Measurements from ENCODE around the gene LRRC70. TPM values are rescaled to one million over a fixed set of nuclear protein-coding genes. Genes with fewer than 3 reads are reported as not detected.
"Not testable (repeated sequence)": the region's sequence is repeated elsewhere in the genome, so short reads cannot be mapped to it uniquely, and the experiment has no call there.

Gene LRRC70
- total RNA-seq, 1 donor from 2014 or later: 1.1 TPM

GRCh38 chr5:62560786-62561185, 17.8 kb upstream of the LRRC70 start:
- H3K27me3 Mint-ChIP-seq (ENCODE audit: low read depth): no peaks in the 10 kb centered on the region
- H3K9me3 Mint-ChIP-seq: peaks cover 5% of the 10 kb centered on the region
- DNase-seq (ENCODE audit: low spot score): no peak
- no peaks in the 10 kb centered on the region for H3K4me1 Mint-ChIP-seq (ENCODE audit: low read depth)
- H3K27ac Mint-ChIP-seq: no peak overlapping the region
- no peak overlapping the region for H3K4me3 Mint-ChIP-seq (ENCODE audit: low read depth)
- intact Hi-C loops (cut with micrococcal nuclease): no loop called here
- H3K36me3 Mint-ChIP-seq (ENCODE audit: low read depth): peaks cover 26% of the 10 kb centered on the region

- Mint-ChIP-seq H3K9me3 (peaks cover 13% of the 10 kb centered on the region), H3K27ac (no peak overlapping the region), H3K36me3 (ENCODE audit: low read depth) (peaks cover 36% of the 10 kb centered on the region), H3K4me3 (ENCODE audit: low read depth) (no peak overlapping the region), H3K4me1 (ENCODE audit: low read depth) (no peaks in the 10 kb centered on the region), H3K27me3 (ENCODE audit: low read depth) (no peaks in the 10 kb centered on the region)
- no peak for DNase-seq (ENCODE audit: low spot score)
- intact Hi-C loops (cut with micrococcal nuclease): no loop called here
These were observed 16.7 kb upstream of the LRRC70 start for GRCh38 chr5:62561896-62562295.

- no peak for DNase-seq (ENCODE audit: low spot score)
- H3K4me3 Mint-ChIP-seq (ENCODE audit: low read depth): no peak overlapping the region
- H3K27ac Mint-ChIP-seq: no peak overlapping the region
- peaks cover 21% of the 10 kb centered on the region for H3K9me3 Mint-ChIP-seq
- no peaks in the 10 kb centered on the region for H3K27me3 Mint-ChIP-seq (ENCODE audit: low read depth)
- peaks cover 42% of the 10 kb centered on the region for H3K36me3 Mint-ChIP-seq (ENCODE audit: low read depth)
- intact Hi-C loops (cut with micrococcal nuclease): no loop called here
- no peaks in the 10 kb centered on the region for H3K4me1 Mint-ChIP-seq (ENCODE audit: low read depth)
These were observed 15.8 kb upstream of the LRRC70 start for GRCh38 chr5:62562867-62563266.

- H3K27ac Mint-ChIP-seq: no peak overlapping the region
- H3K36me3 Mint-ChIP-seq (ENCODE audit: low read depth): peaks cover 52% of the 10 kb centered on the region
- no peak for DNase-seq (ENCODE audit: low spot score)
- intact Hi-C loops (cut with micrococcal nuclease): no loop called here
- H3K27me3 Mint-ChIP-seq (ENCODE audit: low read depth): no peaks in the 10 kb centered on the region
- peaks cover 2% of the 10 kb centered on the region for H3K4me1 Mint-ChIP-seq (ENCODE audit: low read depth)
- H3K9me3 Mint-ChIP-seq: peaks cover 32% of the 10 kb centered on the region
- no peak overlapping the region for H3K4me3 Mint-ChIP-seq (ENCODE audit: low read depth)
These were observed 14.5 kb upstream of the LRRC70 start for GRCh38 chr5:62564101-62564500.

DNA sequence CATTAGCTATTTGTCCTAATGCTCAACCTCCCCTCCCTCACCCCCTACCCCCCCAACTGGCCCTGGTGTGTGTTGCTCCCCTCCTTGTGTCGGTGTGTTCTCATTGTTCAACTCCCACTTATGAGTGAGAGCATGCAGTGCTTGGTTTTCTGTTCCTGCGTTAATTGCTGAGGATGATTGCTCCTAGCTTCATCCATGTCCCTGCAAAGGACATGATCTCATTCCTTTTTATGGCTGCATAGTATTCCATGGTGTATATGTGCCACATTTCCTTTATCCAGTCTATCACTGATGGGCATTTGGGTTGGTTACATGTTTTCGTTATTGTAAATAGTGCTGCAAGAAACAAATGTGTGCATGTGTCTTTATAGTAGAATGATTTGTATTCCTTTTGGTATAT, 12.9 kb upstream of the LRRC70 start:
- H3K27ac Mint-ChIP-seq; intact Hi-C loops (cut with micrococcal nuclease); H3K27me3 Mint-ChIP-seq (ENCODE audit: low read depth); DNase-seq (ENCODE audit: low spot score); H3K4me3 Mint-ChIP-seq (ENCODE audit: low read depth): not testable (repeated sequence)
- Mint-ChIP-seq H3K36me3 (ENCODE audit: low read depth) (peaks cover 59% of the 10 kb centered on the region), H3K4me1 (ENCODE audit: low read depth) (peaks cover 10% of the 10 kb centered on the region), H3K9me3 (peaks cover 35% of the 10 kb centered on the region)

- DNase-seq (ENCODE audit: low spot score): no peak
- no peak overlapping the region for H3K27ac Mint-ChIP-seq
- H3K4me3 Mint-ChIP-seq (ENCODE audit: low read depth): no peak overlapping the region
- intact Hi-C loops (cut with micrococcal nuclease): no loop called here
- H3K36me3 Mint-ChIP-seq (ENCODE audit: low read depth): peaks cover 58% of the 10 kb centered on the region
- no peaks in the 10 kb centered on the region for H3K27me3 Mint-ChIP-seq (ENCODE audit: low read depth)
- H3K9me3 Mint-ChIP-seq: peaks cover 35% of the 10 kb centered on the region
- H3K4me1 Mint-ChIP-seq (ENCODE audit: low read depth): peaks cover 12% of the 10 kb centered on the region
These were observed 10.5 kb upstream of the LRRC70 start for GRCh38 chr5:62568143-62568542.

GRCh38 chr5:62568800-62569432, 9.7 kb upstream of the LRRC70 start:
- Mint-ChIP-seq H3K36me3 (ENCODE audit: low read depth) (peaks cover 58% of the 10 kb centered on the region), H3K4me1 (ENCODE audit: low read depth) (peaks cover 12% of the 10 kb centered on the region), H3K27ac (peak overlapping the region; percentile 51), H3K9me3 (peaks cover 35% of the 10 kb centered on the region), H3K4me3 (ENCODE audit: low read depth) (no peak overlapping the region), H3K27me3 (ENCODE audit: low read depth) (no peaks in the 10 kb centered on the region)
- DNase-seq (ENCODE audit: low spot score): no peak
- intact Hi-C loops (cut with micrococcal nuclease): no loop called here

DNA sequence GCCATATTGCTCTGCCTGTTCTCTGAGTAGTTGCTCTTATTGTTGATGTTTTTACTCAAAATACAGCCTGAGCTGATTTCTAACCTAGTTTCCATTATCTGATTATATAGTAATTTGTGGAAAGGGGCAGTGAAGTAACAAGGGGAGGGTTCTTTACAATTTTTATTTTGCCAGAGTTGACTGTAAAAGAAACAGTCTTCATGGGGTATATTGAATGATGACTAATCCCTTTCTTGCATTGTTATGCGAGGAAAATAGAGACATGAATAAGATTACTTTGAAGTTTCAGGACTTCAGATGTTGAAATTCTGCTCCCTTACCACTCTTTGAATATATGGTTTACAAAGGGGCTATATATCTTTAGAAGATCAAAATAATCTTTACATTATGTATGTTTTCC, 9.1 kb upstream of the LRRC70 start:
- Mint-ChIP-seq H3K4me3 (ENCODE audit: low read depth) (no peak overlapping the region), H3K36me3 (ENCODE audit: low read depth) (peaks cover 55% of the 10 kb centered on the region), H3K4me1 (ENCODE audit: low read depth) (peaks cover 18% of the 10 kb centered on the region), H3K9me3 (peaks cover 35% of the 10 kb centered on the region), H3K27me3 (ENCODE audit: low read depth) (no peaks in the 10 kb centered on the region), H3K27ac (peak overlapping the region; percentile 51)
- DNase-seq (ENCODE audit: low spot score): no peak
- intact Hi-C loops (cut with micrococcal nuclease): no loop called here

DNA sequence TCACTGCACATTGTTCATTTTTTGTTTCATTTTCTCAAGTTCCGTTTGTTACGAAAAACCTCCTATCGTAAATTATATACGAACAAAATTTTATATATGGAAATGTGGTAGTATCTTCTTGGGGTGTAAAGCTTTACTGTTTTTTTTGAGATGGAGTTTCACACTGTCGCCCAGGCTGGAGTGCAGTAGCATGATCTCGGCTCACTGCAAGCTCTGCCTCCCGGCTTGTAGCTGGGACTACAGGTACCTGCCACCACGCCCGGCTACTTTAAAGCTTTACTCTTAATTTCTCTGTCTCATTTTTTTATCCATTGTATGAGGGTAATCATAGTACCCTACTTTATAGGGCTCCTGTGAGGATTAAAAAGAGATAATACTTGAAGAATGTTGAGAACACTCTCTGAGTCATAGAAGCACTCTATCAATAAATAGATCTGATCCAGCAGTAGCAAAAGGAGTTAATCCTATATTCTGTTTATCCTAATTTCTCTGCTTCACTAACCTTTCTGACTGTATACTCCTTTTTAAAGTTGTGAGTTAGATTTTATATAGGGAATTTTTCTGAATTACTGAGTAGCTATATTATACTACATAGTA, 5.6 kb upstream of the LRRC70 start:
- Mint-ChIP-seq H3K9me3 (peaks cover 12% of the 10 kb centered on the region), H3K4me3 (ENCODE audit: low read depth) (no peak overlapping the region), H3K36me3 (ENCODE audit: low read depth) (peaks cover 38% of the 10 kb centered on the region), H3K4me1 (ENCODE audit: low read depth) (peaks cover 39% of the 10 kb centered on the region), H3K27me3 (ENCODE audit: low read depth) (no peaks in the 10 kb centered on the region), H3K27ac (no peak overlapping the region)
- DNase-seq (ENCODE audit: low spot score): no peak
- intact Hi-C loops (cut with micrococcal nuclease): loop anchor here (10.0 kb wide), 1 partner anchor 88 kb away; no protein-coding TSS in a partner anchor

- Mint-ChIP-seq H3K4me3 (ENCODE audit: low read depth) (no peak overlapping the region), H3K27me3 (ENCODE audit: low read depth) (no peaks in the 10 kb centered on the region), H3K9me3 (no peaks in the 10 kb centered on the region), H3K36me3 (ENCODE audit: low read depth) (peaks cover 26% of the 10 kb centered on the region), H3K27ac (no peak overlapping the region), H3K4me1 (ENCODE audit: low read depth) (peaks cover 38% of the 10 kb centered on the region)
- no peak for DNase-seq (ENCODE audit: low spot score)
- intact Hi-C loops (cut with micrococcal nuclease): loop anchor here (10.0 kb wide), 1 partner anchor 90 kb away; no protein-coding TSS in a partner anchor
These were observed 4.0 kb upstream of the LRRC70 start for GRCh38 chr5:62574599-62574998.

DNA sequence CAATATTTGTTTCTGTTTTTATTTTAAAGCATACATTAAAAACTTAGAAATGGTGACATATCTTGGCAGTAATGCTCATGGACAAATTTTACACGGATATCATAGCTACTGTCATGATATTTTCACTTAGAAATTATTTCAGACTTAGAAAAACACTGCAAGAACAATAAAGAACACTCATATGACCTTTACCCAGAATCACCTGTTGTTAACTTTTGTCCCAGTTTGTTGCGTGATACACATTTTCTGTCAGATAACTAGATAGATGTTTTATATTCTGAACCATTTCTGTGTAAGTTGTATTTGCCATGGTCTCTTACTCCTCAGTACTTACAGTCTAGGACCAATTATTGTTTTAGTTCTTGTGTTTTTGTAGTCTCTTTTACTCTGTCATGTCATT, 3.6 kb upstream of the LRRC70 start:
- Mint-ChIP-seq H3K36me3 (ENCODE audit: low read depth) (peaks cover 26% of the 10 kb centered on the region), H3K4me3 (ENCODE audit: low read depth) (no peak overlapping the region), H3K9me3 (no peaks in the 10 kb centered on the region), H3K27ac (no peak overlapping the region), H3K4me1 (ENCODE audit: low read depth) (peaks cover 38% of the 10 kb centered on the region), H3K27me3 (ENCODE audit: low read depth) (no peaks in the 10 kb centered on the region)
- DNase-seq (ENCODE audit: low spot score): no peak
- intact Hi-C loops (cut with micrococcal nuclease): loop anchor here (5.0 to 10.0 kb wide), 2 partner anchors 38 to 90 kb away; no protein-coding TSS in a partner anchor

DNA sequence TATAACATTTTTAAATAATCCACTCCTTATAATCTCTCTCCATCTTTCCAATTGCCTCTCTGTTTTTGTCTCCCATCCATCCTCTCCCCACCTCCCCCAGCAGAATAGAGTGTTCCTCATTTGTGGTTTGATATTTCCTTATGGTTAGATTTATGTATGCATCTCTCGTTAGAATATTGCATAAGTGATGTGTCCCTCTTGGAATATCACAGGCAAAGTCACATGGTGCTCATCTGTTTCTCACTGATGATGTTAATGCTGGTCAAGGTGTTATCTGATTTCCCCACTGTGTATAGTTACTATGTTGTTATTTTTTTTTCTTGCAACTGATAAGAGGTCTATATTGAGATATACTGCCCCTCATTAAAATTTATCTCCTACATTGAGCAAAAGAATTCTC, 3.1 kb upstream of the LRRC70 start:
- H3K4me1 Mint-ChIP-seq (ENCODE audit: low read depth): peaks cover 39% of the 10 kb centered on the region
- H3K27me3 Mint-ChIP-seq (ENCODE audit: low read depth): no peaks in the 10 kb centered on the region
- no peak for DNase-seq (ENCODE audit: low spot score)
- H3K36me3 Mint-ChIP-seq (ENCODE audit: low read depth): peaks cover 25% of the 10 kb centered on the region
- intact Hi-C loops (cut with micrococcal nuclease): loop anchor here (5.0 to 10.0 kb wide), 2 partner anchors 38 to 91 kb away; no protein-coding TSS in a partner anchor
- no peak overlapping the region for H3K27ac Mint-ChIP-seq
- H3K9me3 Mint-ChIP-seq: no peaks in the 10 kb centered on the region
- H3K4me3 Mint-ChIP-seq (ENCODE audit: low read depth): no peak overlapping the region

DNA sequence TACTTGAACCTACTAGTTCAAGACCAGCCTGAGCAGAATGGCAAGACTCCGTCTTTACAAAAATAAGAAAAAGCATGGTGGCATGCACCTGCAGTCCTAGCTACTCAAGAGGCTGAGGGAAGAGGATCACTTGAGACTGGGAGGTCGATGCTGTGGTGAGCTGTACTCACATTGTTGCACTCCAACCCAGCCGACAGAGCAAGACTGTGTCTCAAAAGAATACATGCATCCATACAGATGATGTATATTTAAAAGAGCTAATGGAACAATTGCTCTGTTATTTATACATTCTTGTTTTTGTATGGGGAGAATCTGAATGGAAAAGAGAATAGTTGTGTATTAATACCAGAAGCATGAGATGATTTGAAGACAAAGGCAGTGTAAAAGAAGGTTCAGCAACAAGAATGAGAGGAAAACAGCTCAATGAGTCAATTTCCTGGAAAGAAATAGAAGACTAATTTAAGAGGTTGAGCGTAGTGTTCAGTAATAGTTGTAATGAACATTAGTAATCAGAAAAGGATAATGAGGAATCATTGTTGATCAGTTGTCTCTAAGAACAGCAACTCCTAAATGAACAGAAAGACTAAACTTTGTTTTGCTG, 1.9 kb upstream of the LRRC70 start:
- DNase-seq (ENCODE audit: low spot score): no peak
- Mint-ChIP-seq H3K36me3 (ENCODE audit: low read depth) (peaks cover 30% of the 10 kb centered on the region), H3K27ac (peak overlapping the region; percentile 34)

More for the DNA sequence above, 1.9 kb upstream of the LRRC70 start:
- intact Hi-C loops (cut with micrococcal nuclease): loop anchor here (5.0 to 10.0 kb wide), 2 partner anchors 39 to 92 kb away; no protein-coding TSS in a partner anchor
- H3K27me3 Mint-ChIP-seq (ENCODE audit: low read depth): no peaks in the 10 kb centered on the region
- H3K4me3 Mint-ChIP-seq (ENCODE audit: low read depth): no peak overlapping the region
- H3K9me3 Mint-ChIP-seq: no peaks in the 10 kb centered on the region
- peaks cover 46% of the 10 kb centered on the region for H3K4me1 Mint-ChIP-seq (ENCODE audit: low read depth)

All from activated T-helper 2 cell treated with anti-CD3 and anti-CD28 coated beads, Interferon-gamma antibody, Interleukin-2, Interleukin-4, amounts not matched to agents 10 μg/mL and 5 μg/mL and 100 μg/mL, durations not matched to agents 14 hours and 24 hours and 36 hours (primary cell).